ENCODE measurements around the gene IGFBP4.

DNA sequence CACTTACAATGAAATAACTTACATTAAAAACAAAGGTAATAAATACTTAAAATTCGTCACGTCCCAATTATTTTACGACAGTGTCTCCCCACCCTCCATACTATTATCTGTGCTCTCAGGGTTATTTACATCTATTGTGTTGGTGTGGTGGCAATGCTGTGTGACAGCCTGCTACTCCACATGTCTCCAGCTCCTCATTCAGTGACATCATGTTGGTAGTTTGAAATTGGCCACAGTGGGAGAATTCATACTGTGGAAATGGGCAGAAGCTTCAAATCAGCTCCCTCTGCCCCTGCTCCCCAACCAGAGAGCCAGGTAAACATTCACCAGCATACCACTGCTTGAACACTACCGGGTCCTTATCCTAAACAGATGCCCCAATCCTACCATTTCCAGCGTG, 51.9 kb downstream of the IGFBP4 start:
- TF ChIP-seq CTCF (conservative IDR thresholded peaks at IDR 0.05; ENCODE audit: low read depth, low read length) (no peak), MAFK (IDR thresholded peaks at IDR 0.05; ENCODE audit: low read depth, low read length) (no peak), POLR2A (IDR thresholded peaks at IDR 0.05; ENCODE audit: low read depth, low read length) (no peak), BHLHE40 (IDR thresholded peaks at IDR 0.05; ENCODE audit: low read depth, low read length) (no peak), CEBPB (IDR thresholded peaks at IDR 0.05; ENCODE audit: low read depth, low read length) (no peak), SMC3 (IDR thresholded peaks at IDR 0.05; ENCODE audit: low read depth, low read length) (no peak), RFX5 (IDR thresholded peaks at IDR 0.05; ENCODE audit: low read depth, low read length) (no peak), RCOR1 (IDR thresholded peaks at IDR 0.05; ENCODE audit: insufficient replicate concordance, low read length) (no peak), MAZ (IDR thresholded peaks at IDR 0.05; ENCODE audit: borderline replicate concordance, low read depth, low read length) (no peak), RAD21 (IDR thresholded peaks at IDR 0.05; ENCODE audit: low read length) (no peak)
